ENCODE results near the gene HERC3. TPM values are rescaled to one million over a fixed set of nuclear protein-coding genes. Genes with fewer than 3 reads are reported as not detected.

The HERC3 gene
- total and polyA plus RNA-seq, 2 donors from 2014 or later = 6.3 to 58.4 TPM

DNA sequence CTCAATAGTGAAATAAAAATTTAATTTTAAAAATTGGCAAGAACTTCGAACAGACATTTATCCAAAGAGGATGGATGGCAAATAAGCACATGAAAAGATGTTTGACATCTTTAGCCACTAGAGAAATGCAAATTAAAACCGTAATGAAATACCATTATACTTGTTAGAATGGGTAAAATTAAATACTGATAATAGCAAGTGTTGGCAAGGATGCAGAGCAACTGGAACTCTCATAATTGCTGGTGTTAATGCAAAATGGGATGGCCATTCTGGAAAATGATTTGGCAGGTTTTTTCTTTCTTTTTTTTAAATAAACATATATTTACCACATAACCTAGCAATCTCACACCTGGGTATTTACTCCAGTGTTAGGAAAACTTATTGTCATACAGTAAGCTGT, 51.7 kb downstream of the HERC3 start:
- no peaks in the 10 kb centered on the region for H3K27me3 ChIP-seq (ENCODE audit: control insufficient read depth, insufficient read depth, low read length)
- H3K27ac ChIP-seq (ENCODE audit: low read depth in 2 of 2, low read length in 2 of 2) = no peak overlapping the region
- FAIRE-seq (no peak), DNase-seq (no peak)
- TF ChIP-seq, protein P1, sequence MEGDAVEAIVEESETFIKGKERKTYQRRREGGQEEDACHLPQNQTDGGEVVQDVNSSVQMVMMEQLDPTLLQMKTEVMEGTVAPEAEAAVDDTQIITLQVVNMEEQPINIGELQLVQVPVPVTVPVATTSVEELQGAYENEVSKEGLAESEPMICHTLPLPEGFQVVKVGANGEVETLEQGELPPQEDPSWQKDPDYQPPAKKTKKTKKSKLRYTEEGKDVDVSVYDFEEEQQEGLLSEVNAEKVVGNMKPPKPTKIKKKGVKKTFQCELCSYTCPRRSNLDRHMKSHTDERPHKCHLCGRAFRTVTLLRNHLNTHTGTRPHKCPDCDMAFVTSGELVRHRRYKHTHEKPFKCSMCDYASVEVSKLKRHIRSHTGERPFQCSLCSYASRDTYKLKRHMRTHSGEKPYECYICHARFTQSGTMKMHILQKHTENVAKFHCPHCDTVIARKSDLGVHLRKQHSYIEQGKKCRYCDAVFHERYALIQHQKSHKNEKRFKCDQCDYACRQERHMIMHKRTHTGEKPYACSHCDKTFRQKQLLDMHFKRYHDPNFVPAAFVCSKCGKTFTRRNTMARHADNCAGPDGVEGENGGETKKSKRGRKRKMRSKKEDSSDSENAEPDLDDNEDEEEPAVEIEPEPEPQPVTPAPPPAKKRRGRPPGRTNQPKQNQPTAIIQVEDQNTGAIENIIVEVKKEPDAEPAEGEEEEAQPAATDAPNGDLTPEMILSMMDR (IDR thresholded peaks at IDR 0.05; ENCODE audit: borderline replicate concordance, extremely low read depth, insufficient read depth) = no peak
- no peak overlapping the region for H3K4me3 ChIP-seq (ENCODE audit: low read length in 3 of 3)
- H3K9me3 ChIP-seq (ENCODE audit: control insufficient read depth in 2 of 3, insufficient read depth in 1 of 3, low read length in 3 of 3) = peaks cover 0 to 4% (median 0%) of the 10 kb centered on the region in 3 donors
- H3K4me1 ChIP-seq (ENCODE audit: control insufficient read depth in 2 of 3, insufficient read depth in 2 of 3, low read depth in 1 of 3, low read length in 3 of 3) = peaks cover 0 to 4% (median 0%) of the 10 kb centered on the region in 3 donors
- no peak overlapping the region for H3K9ac ChIP-seq (ENCODE audit: low read length in 3 of 3)
- H3K36me3 ChIP-seq (ENCODE audit: control insufficient read depth in 2 of 3, insufficient read depth in 3 of 3, low read length in 3 of 3) = no peaks in the 10 kb centered on the region
- intact Hi-C loops (cut with DNase I) = no loop called here

GRCh38 chr4:88645994-88646393, 53.7 kb downstream of the HERC3 start:
- intact Hi-C loops (cut with DNase I) = no loop called here
- Histone ChIP-seq H3K9me3 (ENCODE audit: control insufficient read depth in 2 of 3, insufficient read depth in 1 of 3, low read length in 3 of 3) (no peaks in the 10 kb centered on the region), H3K9ac (ENCODE audit: low read length in 3 of 3) (no peak overlapping the region), H3K36me3 (ENCODE audit: control insufficient read depth in 2 of 3, insufficient read depth in 3 of 3, low read length in 3 of 3) (no peaks in the 10 kb centered on the region), H3K27me3 (ENCODE audit: control insufficient read depth, insufficient read depth, low read length) (no peaks in the 10 kb centered on the region), H3K4me1 (ENCODE audit: control insufficient read depth in 2 of 3, insufficient read depth in 2 of 3, low read depth in 1 of 3, low read length in 3 of 3) (peaks cover 0 to 4% (median 0%) of the 10 kb centered on the region in 3 donors), H3K4me3 (ENCODE audit: low read length in 3 of 3) (no peak overlapping the region), H3K27ac (ENCODE audit: low read depth in 2 of 2, low read length in 2 of 2) (no peak overlapping the region)
- TF ChIP-seq, protein P1 (IDR thresholded peaks at IDR 0.05; ENCODE audit: borderline replicate concordance, extremely low read depth, insufficient read depth) = no peak
- FAIRE-seq (no peak), DNase-seq (no peak)

- Histone ChIP-seq H3K9me3 (ENCODE audit: control insufficient read depth in 2 of 3, insufficient read depth in 1 of 3, low read length in 3 of 3) (no peaks in the 10 kb centered on the region), H3K4me3 (ENCODE audit: low read length in 3 of 3) (no peak overlapping the region), H3K9ac (ENCODE audit: low read length in 3 of 3) (no peak overlapping the region), H3K27me3 (ENCODE audit: control insufficient read depth, insufficient read depth, low read length) (no peaks in the 10 kb centered on the region), H3K4me1 (ENCODE audit: control insufficient read depth in 2 of 3, insufficient read depth in 2 of 3, low read depth in 1 of 3, low read length in 3 of 3) (peaks cover 0 to 4% (median 0%) of the 10 kb centered on the region in 3 donors), H3K27ac (ENCODE audit: low read depth in 2 of 2, low read length in 2 of 2) (no peak overlapping the region), H3K36me3 (ENCODE audit: control insufficient read depth in 2 of 3, insufficient read depth in 3 of 3, low read length in 3 of 3) (no peaks in the 10 kb centered on the region)
- FAIRE-seq (no peak), DNase-seq (no peak)
- TF ChIP-seq, protein P1 (IDR thresholded peaks at IDR 0.05; ENCODE audit: borderline replicate concordance, extremely low read depth, insufficient read depth) = no peak
- intact Hi-C loops (cut with DNase I) = no loop called here
Measured at GRCh38 chr4:88646528-88647280, 54.4 kb downstream of the HERC3 start.

Measured in kidney (tissue), 14 donors.